Transverse colon (tissue), 3 donors: ENCODE results near the gene GPC5.

ENCODE experiments used
- EP300 ChIP-seq: sonication (generic); formaldehyde crosslinking; IDR thresholded peaks from one replicate; pipeline ENCODE4 v1.6.1; 2017; ENCODE audit warnings: antibody characterized with exemption, low read depth
- POLR2A ChIP-seq: fragments of 450-650 bp; IDR thresholded peaks from one replicate; pipeline ENCODE4 v1.6.1; 2016; ENCODE audit warnings: antibody characterized with exemption, mild to moderate bottlenecking, moderate library complexity
- TF ChIP-seq, protein P1 (sequence below), 5 experiments: fragments of 200-600 bp in 3 of 5; fragments of 450-650 bp in 2 of 5; sonication (generic) in 3 of 5; IDR thresholded peaks; 1 replicate in 2 of 5; 2 replicates in 3 of 5; pipeline ENCODE4 v1.5.1; 2016 to 2017; ENCODE audit warnings: antibody characterized with exemption in 5 of 5, inconsistent platforms in 3 of 5, mild to moderate bottlenecking in 2 of 5, moderate library complexity in 1 of 5

DNA sequence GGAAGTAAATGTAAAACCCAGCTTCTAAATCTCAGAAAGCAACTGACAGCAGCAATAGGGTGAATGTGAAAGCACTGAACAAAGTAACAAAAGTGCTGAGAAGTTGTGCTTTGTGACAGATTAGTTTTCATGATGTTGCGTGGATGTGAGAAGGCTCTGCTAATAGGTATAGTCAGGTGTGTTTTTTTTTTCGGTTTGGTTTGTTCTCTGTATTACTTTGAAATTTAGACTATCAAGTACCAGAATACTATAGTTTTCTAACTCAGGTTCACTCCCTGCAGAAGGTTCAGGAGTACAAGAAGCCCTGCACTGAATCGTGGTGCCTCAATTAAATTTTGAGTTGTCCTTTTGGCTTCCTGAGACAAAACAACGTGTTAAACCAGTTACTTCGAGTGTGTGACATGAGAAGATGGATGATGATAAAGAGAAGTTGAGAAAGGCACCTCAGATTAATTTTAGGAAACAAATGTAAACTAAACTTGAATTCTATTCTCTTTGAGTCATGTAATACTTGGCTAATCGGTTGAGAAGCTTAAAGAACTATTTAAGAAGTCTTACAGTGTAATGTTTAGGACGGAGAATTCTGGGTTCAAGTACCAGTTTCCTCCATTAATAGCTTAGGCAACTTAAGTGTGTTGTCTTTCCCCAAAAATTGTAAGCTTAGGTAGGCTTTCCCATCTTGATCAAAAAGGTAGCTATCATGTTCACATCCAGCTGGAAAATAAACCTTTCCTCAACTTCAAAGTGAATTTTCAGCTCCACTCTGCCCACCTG is 40.6 kb upstream of the GPC5 start:
- TF ChIP-seq, protein P1, sequence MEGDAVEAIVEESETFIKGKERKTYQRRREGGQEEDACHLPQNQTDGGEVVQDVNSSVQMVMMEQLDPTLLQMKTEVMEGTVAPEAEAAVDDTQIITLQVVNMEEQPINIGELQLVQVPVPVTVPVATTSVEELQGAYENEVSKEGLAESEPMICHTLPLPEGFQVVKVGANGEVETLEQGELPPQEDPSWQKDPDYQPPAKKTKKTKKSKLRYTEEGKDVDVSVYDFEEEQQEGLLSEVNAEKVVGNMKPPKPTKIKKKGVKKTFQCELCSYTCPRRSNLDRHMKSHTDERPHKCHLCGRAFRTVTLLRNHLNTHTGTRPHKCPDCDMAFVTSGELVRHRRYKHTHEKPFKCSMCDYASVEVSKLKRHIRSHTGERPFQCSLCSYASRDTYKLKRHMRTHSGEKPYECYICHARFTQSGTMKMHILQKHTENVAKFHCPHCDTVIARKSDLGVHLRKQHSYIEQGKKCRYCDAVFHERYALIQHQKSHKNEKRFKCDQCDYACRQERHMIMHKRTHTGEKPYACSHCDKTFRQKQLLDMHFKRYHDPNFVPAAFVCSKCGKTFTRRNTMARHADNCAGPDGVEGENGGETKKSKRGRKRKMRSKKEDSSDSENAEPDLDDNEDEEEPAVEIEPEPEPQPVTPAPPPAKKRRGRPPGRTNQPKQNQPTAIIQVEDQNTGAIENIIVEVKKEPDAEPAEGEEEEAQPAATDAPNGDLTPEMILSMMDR (IDR thresholded peaks at IDR 0.05), result no peak
- TF ChIP-seq EP300, result no peak
- no peak for TF ChIP-seq POLR2A
